Activated CD8-positive, alpha-beta T cell treated with anti-CD3 and anti-CD28 coated beads for 36 hours (primary cell): ENCODE results near the gene SEMA4D. TPM values are rescaled to one million over a fixed set of nuclear protein-coding genes. Genes with fewer than 3 reads are reported as not detected.
A peak's percentile ranks its signal among the peaks of the same experiment; 100 is the strongest.
"Not testable (repeated sequence)": the region's sequence is repeated elsewhere in the genome, so short reads cannot be mapped to it uniquely, and the experiment has no call there.

Experiments
- ATAC-seq: fragments of 200-7000 bp; cut with Tn5 transposase; one replicate; pipeline ENCODE4 v1.10.0; 2021; ENCODE audit warnings: mild to moderate bottlenecking, moderate library complexity
- CTCF ChIA-PET: fragments of 350-600 bp; sonication (Branson Sonifier 250); formaldehyde crosslinking; loops from one replicate; lab custom pipeline; 2021; ENCODE audit warnings: antibody characterized with exemption; lab: Charles Lee
- POLR2A ChIA-PET: fragments of 350-600 bp; sonication (Branson Sonifier 250); formaldehyde crosslinking; loops from one replicate; lab custom pipeline; 2021; ENCODE audit warnings: antibody characterized with exemption; lab: Charles Lee
- DNase-seq: peaks from one replicate; pipeline ENCODE4 v3.0.0-alpha.2; 2020
- H3K27ac Mint-ChIP-seq: one replicate; pipeline ENCODE4 v1.8.0; 2021; ENCODE audit warnings: mild to moderate bottlenecking, mixed read lengths
- H3K27me3 Mint-ChIP-seq: one replicate; pipeline ENCODE4 v1.8.0; 2021; ENCODE audit warnings: mixed read lengths
- H3K36me3 Mint-ChIP-seq: one replicate; pipeline ENCODE4 v1.8.0; 2021; ENCODE audit warnings: low read depth, mixed read lengths
- H3K4me1 Mint-ChIP-seq: one replicate; pipeline ENCODE4 v1.8.0; 2021; ENCODE audit warnings: low read depth, mixed read lengths
- H3K4me3 Mint-ChIP-seq: one replicate; pipeline ENCODE4 v1.8.0; 2021; ENCODE audit warnings: mild to moderate bottlenecking, moderate library complexity, mixed read lengths
- H3K9me3 Mint-ChIP-seq: one replicate; pipeline ENCODE4 v1.8.0; 2021; ENCODE audit warnings: mixed read lengths
- intact Hi-C: fragments of 100-400 bp; cut with micrococcal nuclease; formaldehyde crosslinking; loops from one replicate; pipeline ENCODE4 v1.10.0; 2022
- total RNA-seq, 2 experiments: library from RNA; stranded (reverse); gene quantifications; one replicate each; pipeline ENCODE4 v1.2.3, GENCODE V29; 2021
- TF ChIP-seq, protein P1 (sequence below): fragments of 200-600 bp; IDR thresholded peaks from one replicate; pipeline ENCODE4 v1.8.0; 2022; ENCODE audit warnings: antibody characterized with exemption, mild to moderate bottlenecking

SEMA4D gene
- total RNA-seq, 2 experiments from 2014 or later, result 290 to 317 TPM

DNA sequence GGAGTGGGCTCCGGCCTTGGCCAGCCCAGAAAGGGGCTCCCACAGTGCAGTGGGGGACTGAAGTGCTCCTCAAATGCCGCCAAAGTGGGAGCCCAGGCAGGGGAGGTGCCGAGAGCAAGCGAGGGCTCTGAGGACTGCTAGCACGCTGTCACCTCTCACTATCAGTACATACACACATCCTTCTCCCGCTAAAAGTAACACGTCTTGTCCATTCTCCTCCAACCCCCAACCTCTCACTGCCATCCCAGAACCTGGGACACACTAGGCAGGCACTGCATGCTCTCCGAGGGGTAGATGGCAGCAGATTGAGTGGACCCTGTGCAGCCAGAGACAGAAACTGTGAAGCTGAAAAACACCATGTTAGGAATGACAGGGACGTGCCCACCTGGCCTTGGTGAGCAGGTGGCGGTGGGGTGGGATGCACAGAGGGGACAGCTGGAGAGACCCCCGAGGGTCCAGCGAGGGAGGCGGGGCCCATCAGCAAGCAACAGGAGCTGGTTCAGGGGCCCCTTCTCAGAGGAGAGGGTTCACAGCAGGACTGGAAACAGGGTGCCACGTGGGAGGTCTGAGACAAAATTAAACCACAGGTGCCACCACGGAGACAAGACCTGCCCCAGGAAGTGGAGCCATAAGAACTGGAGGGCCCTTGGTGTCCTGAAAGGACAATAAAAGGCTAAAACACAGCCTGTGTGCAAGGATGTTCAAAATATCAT lies 16.9 kb downstream of the SEMA4D start:
- DNase-seq (peak; percentile 76), ATAC-seq (peak; percentile 12)
- peaks cover 3% of the 10 kb centered on the region for H3K27me3 Mint-ChIP-seq
- ChIA-PET CTCF (interaction anchor here (1.3 to 6.9 kb wide), 6 partner anchors 11 to 68 kb away, joined by 3 to 44 read pairs (median 4); no protein-coding TSS in a partner anchor), POLR2A (interaction anchor here (0.7 to 5.4 kb wide), 9 partner anchors 11 to 68 kb away, joined by 3 to 43 read pairs (median 4); no protein-coding TSS in a partner anchor)
- peak overlapping the region; percentile 93 for H3K27ac Mint-ChIP-seq
- peaks cover 87% of the 10 kb centered on the region for H3K4me1 Mint-ChIP-seq
- intact Hi-C loops, result no loop called here
- TF ChIP-seq, protein P1, sequence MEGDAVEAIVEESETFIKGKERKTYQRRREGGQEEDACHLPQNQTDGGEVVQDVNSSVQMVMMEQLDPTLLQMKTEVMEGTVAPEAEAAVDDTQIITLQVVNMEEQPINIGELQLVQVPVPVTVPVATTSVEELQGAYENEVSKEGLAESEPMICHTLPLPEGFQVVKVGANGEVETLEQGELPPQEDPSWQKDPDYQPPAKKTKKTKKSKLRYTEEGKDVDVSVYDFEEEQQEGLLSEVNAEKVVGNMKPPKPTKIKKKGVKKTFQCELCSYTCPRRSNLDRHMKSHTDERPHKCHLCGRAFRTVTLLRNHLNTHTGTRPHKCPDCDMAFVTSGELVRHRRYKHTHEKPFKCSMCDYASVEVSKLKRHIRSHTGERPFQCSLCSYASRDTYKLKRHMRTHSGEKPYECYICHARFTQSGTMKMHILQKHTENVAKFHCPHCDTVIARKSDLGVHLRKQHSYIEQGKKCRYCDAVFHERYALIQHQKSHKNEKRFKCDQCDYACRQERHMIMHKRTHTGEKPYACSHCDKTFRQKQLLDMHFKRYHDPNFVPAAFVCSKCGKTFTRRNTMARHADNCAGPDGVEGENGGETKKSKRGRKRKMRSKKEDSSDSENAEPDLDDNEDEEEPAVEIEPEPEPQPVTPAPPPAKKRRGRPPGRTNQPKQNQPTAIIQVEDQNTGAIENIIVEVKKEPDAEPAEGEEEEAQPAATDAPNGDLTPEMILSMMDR, result no peak
- H3K36me3 Mint-ChIP-seq, result peaks cover 73% of the 10 kb centered on the region
- H3K9me3 Mint-ChIP-seq, result peaks cover 5% of the 10 kb centered on the region
- H3K4me3 Mint-ChIP-seq, result peak overlapping the region; percentile 86

DNA sequence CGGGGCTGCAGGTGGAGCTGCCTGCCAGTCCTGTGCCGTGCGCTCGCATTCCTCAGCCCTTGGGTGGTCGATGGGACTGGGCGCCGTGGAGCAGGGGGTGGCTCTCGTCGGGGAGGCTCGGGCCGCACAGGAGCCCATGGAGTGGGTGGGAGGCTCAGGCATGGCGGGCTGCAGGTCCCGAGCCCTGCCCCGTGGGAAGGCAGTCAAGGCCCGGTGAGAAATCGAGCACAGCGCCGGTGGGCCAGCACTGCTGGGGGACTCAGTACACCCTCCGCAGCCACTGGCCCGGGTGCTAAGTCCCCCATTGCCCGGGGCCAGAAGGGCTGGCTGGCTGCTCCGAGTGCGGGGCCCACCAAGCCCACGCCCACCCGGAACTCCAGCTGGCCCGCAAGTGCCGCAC lies 17.5 kb downstream of the SEMA4D start:
- H3K4me3 Mint-ChIP-seq, ATAC-seq, H3K9me3 Mint-ChIP-seq, intact Hi-C loops, H3K27me3 Mint-ChIP-seq: not testable (repeated sequence)
- peak; percentile 1 for DNase-seq
- H3K27ac Mint-ChIP-seq, result peak overlapping the region; percentile 33
- H3K36me3 Mint-ChIP-seq, result peaks cover 76% of the 10 kb centered on the region
- POLR2A ChIA-PET, result interaction anchor here (2.4 to 5.4 kb wide), 2 partner anchors 20 to 61 kb away, joined by 12 to 43 read pairs; no protein-coding TSS in a partner anchor
- CTCF ChIA-PET, result interaction anchor here (1.6 to 6.9 kb wide), 3 partner anchors 12 to 68 kb away, joined by 4 to 44 read pairs (median 14); no protein-coding TSS in a partner anchor
- peaks cover 90% of the 10 kb centered on the region for H3K4me1 Mint-ChIP-seq

DNA sequence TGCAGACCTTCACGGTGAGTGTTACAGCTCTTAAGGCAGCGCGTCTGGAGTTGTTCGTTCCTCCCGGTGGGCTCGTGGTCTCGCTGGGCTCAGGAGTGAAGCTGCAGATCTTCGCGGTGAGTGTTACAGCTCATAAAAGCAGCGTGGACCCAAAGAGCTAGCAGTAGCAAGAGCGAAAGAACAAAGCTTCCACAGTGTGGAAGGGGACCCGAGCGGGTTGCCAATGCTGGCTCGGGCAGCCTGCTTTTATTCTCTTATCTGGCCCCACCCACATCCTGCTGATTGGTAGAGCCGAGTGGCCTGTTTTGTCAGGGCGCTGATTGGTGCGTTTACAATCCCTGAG lies 18.3 kb downstream of the SEMA4D start:
- not testable (repeated sequence) for ATAC-seq, H3K27me3 Mint-ChIP-seq, H3K9me3 Mint-ChIP-seq
- CTCF ChIA-PET, result interaction anchor here (2.9 to 6.9 kb wide), 2 partner anchors 52 to 69 kb away, joined by 14 to 44 read pairs; no protein-coding TSS in a partner anchor
- POLR2A ChIA-PET, result interaction anchor here (0.6 to 5.4 kb wide), 29 partner anchors 9 to 76 kb away, joined by 3 to 43 read pairs (median 8); no protein-coding TSS in a partner anchor
- peak overlapping the region; percentile 98 for H3K27ac Mint-ChIP-seq
- peak; percentile 65 for DNase-seq
- H3K36me3 Mint-ChIP-seq, result peaks cover 74% of the 10 kb centered on the region
- H3K4me3 Mint-ChIP-seq, result peak overlapping the region; percentile 90
- intact Hi-C loops, result loop anchor here (2.0 to 5.0 kb wide), 2 partner anchors 15 to 162 kb away; partner anchors contain the start of gene SECISBP2
- peaks cover 87% of the 10 kb centered on the region for H3K4me1 Mint-ChIP-seq

DNA sequence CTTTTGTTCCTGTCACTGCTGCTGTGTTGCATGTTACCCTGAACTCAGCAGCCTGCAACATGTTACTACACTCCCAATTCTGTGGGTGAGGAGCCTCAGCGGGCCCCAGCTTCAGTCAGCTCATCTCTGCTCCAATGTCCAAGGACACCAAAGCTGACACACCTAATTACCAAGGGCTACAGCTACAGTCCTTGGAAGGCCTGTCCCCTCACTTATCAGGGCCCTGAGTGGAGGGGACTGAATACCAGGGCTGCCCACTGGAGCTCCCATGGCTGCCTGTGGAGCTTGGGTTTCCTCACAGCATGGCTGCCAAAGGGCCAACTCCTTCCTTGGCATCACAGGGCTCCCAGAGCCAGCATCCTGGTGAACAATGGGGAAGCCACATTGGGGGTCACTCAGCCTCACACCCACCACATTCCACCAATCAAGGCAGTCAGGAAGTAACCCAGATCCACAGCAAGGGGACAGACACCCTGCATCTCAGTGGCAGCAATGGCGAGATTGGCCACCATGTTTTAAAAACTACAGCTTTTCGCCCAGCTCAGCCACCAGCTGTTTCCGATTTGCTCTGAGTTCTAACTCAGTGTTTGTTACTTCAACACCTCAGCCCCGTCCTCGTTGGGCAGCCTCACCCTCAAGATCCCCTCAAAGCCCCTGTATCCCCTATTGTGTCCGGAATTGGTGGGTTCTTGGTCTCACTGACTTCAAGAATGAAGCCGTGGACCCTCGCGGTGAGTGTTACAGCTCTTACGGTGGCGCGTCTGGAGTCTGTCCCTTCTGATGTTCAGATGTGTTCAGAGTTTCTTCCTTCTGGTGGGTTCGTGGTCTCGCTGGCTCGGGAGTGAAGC lies 18.9 kb downstream of the SEMA4D start:
- DNase-seq (peak; percentile 61), ATAC-seq (peak; percentile 19)
- CTCF ChIA-PET, result interaction anchor here (0.7 to 6.9 kb wide), 3 partner anchors 9 to 70 kb away, joined by 3 to 44 read pairs (median 14); no protein-coding TSS in a partner anchor
- peak overlapping the region; percentile 98 for H3K27ac Mint-ChIP-seq
- POLR2A ChIA-PET, result interaction anchor here (0.7 to 5.5 kb wide), 35 partner anchors 9 to 1698 kb away, joined by 3 to 43 read pairs (median 8); no protein-coding TSS in a partner anchor
- H3K9me3 Mint-ChIP-seq, result peaks cover 5% of the 10 kb centered on the region
- H3K4me1 Mint-ChIP-seq, result peaks cover 87% of the 10 kb centered on the region
- peak overlapping the region; percentile 90 for H3K4me3 Mint-ChIP-seq
- TF ChIP-seq, protein P1, result no peak
- peaks cover 74% of the 10 kb centered on the region for H3K36me3 Mint-ChIP-seq
- peaks cover 3% of the 10 kb centered on the region for H3K27me3 Mint-ChIP-seq
- intact Hi-C loops, result loop anchor here (2.0 to 5.0 kb wide), 2 partner anchors 14 to 162 kb away; partner anchors contain the start of gene SECISBP2

DNA sequence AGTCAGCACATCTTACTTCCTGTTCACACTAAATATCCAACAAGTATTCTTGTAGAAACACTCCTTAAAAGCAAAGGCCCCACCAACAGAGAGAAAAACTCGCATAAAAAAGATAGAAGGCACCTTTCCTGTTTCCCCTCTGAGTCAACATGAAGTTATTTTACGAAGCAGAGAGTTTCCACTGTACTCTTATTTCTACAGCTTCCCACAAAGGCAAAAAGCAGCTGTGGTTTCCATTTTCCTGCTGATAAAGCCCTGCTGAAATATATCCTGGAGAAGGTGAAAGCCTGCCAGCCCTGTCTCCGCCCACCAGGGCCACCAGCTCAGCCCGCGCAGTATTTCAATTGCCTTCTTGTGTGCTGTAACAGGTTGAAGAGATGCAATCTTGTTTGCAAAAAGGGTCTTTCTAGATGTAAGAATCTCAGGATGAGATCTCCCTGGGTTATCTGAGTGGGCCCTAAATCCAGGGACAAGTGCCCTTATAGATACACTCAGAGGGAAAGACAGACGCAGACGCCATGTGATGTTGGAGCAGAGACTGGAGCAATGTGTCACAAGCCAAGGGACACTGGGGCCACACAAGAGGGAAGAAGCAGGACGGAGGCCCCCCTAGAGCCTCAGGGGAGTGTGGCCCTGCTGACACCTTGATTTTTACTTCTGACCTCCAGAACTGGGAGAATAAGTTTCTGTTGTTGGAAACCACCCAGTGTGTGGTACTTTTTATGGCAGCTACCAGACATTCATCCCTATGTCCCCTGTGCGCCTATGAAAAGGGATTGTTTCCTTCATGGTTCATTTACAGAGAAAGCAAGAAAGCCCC lies 19.9 kb downstream of the SEMA4D start:
- intact Hi-C loops, result loop anchor here (2.0 to 5.0 kb wide), 2 partner anchors 13 to 161 kb away; partner anchors contain the start of gene SECISBP2
- H3K9me3 Mint-ChIP-seq, result peaks cover 5% of the 10 kb centered on the region
- TF ChIP-seq, protein P1, result no peak
- POLR2A ChIA-PET, result interaction anchor here (0.7 to 5.5 kb wide), 32 partner anchors 8 to 1699 kb away, joined by 3 to 43 read pairs (median 8); no protein-coding TSS in a partner anchor
- CTCF ChIA-PET, result interaction anchor here (0.8 to 6.9 kb wide), 5 partner anchors 8 to 71 kb away, joined by 3 to 44 read pairs (median 3); no protein-coding TSS in a partner anchor
- H3K36me3 Mint-ChIP-seq, result peaks cover 83% of the 10 kb centered on the region
- H3K4me3 Mint-ChIP-seq, result peak overlapping the region; percentile 90
- peaks cover 85% of the 10 kb centered on the region for H3K4me1 Mint-ChIP-seq
- H3K27ac Mint-ChIP-seq, result peak overlapping the region; percentile 98
- ATAC-seq (peak; percentile 31), DNase-seq (peak; percentile 75)
- H3K27me3 Mint-ChIP-seq, result peaks cover 3% of the 10 kb centered on the region
